Measurements from ENCODE around the gene AP3B1.
A peak's percentile ranks its signal among the peaks of the same experiment; 100 is the strongest.

The AP3B1 gene

GRCh38 chr5:78133423-78133822 is 161.1 kb downstream of the AP3B1 start:
- no peaks in the 10 kb centered on the region for H3K79me2 ChIP-seq (ENCODE audit: low read length)
- no peak overlapping the region for H2AFZ ChIP-seq (ENCODE audit: low read depth, low read length)
- no peak overlapping the region for H3K4me2 ChIP-seq (ENCODE audit: low read length)
- no peak overlapping the region for H3K4me3 ChIP-seq (ENCODE audit: low read length)
- no peaks in the 10 kb centered on the region for H3K4me1 ChIP-seq (ENCODE audit: low read length)
- H4K20me1 ChIP-seq (ENCODE audit: insufficient read depth, low read length): no peaks in the 10 kb centered on the region
- H3K9me3 ChIP-seq (ENCODE audit: insufficient read depth, low read length): no peaks in the 10 kb centered on the region
- H3K9ac ChIP-seq (ENCODE audit: low read length): no peak overlapping the region
- no peaks in the 10 kb centered on the region for H3K27me3 ChIP-seq (ENCODE audit: low read depth, low read length)
- no peak overlapping the region for H3K27ac ChIP-seq (ENCODE audit: low read length)
- TF ChIP-seq CTCF (IDR thresholded peaks at IDR 0.05; ENCODE audit: low read depth, low read length): no peak
- no peak for TF ChIP-seq EZH2phosphoT487 (IDR thresholded peaks at IDR 0.05; ENCODE audit: low read depth)
- no peaks in the 10 kb centered on the region for H3K36me3 ChIP-seq (replicated peaks; ENCODE audit: low read depth, low read length)

- Histone ChIP-seq H3K4me2 (ENCODE audit: low read length) (no peak overlapping the region), H3K4me1 (ENCODE audit: low read length) (no peaks in the 10 kb centered on the region), H3K27me3 (ENCODE audit: low read depth, low read length) (no peaks in the 10 kb centered on the region), H3K9ac (ENCODE audit: low read length) (no peak overlapping the region), H3K79me2 (ENCODE audit: low read length) (no peaks in the 10 kb centered on the region), H2AFZ (ENCODE audit: low read depth, low read length) (no peak overlapping the region), H3K9me3 (ENCODE audit: insufficient read depth, low read length) (no peaks in the 10 kb centered on the region), H3K36me3 (replicated peaks; ENCODE audit: low read depth, low read length) (no peaks in the 10 kb centered on the region), H3K27ac (ENCODE audit: low read length) (no peak overlapping the region), H3K4me3 (ENCODE audit: low read length) (no peak overlapping the region), H4K20me1 (ENCODE audit: insufficient read depth, low read length) (no peaks in the 10 kb centered on the region)
- TF ChIP-seq EZH2phosphoT487 (IDR thresholded peaks at IDR 0.05; ENCODE audit: low read depth) (no peak), CTCF (IDR thresholded peaks at IDR 0.05; ENCODE audit: low read depth, low read length) (no peak)
Observed at GRCh38 chr5:78132507-78132906, 162.0 kb downstream of the AP3B1 start.

- Histone ChIP-seq H3K4me3 (ENCODE audit: low read length) (no peak overlapping the region), H4K20me1 (ENCODE audit: insufficient read depth, low read length) (no peaks in the 10 kb centered on the region), H3K27me3 (ENCODE audit: low read depth, low read length) (no peaks in the 10 kb centered on the region), H3K9me3 (ENCODE audit: insufficient read depth, low read length) (no peaks in the 10 kb centered on the region), H3K36me3 (replicated peaks; ENCODE audit: low read depth, low read length) (no peaks in the 10 kb centered on the region), H3K9ac (ENCODE audit: low read length) (no peak overlapping the region), H3K4me1 (ENCODE audit: low read length) (no peaks in the 10 kb centered on the region), H2AFZ (ENCODE audit: low read depth, low read length) (no peak overlapping the region), H3K4me2 (ENCODE audit: low read length) (no peak overlapping the region), H3K27ac (ENCODE audit: low read length) (no peak overlapping the region), H3K79me2 (ENCODE audit: low read length) (no peaks in the 10 kb centered on the region)
- TF ChIP-seq EZH2phosphoT487 (IDR thresholded peaks at IDR 0.05; ENCODE audit: low read depth) (no peak), CTCF (IDR thresholded peaks at IDR 0.05; ENCODE audit: low read depth, low read length) (no peak)
Observed at GRCh38 chr5:78129597-78129996, 164.9 kb downstream of the AP3B1 start.

GRCh38 chr5:78127875-78128274 is 166.6 kb downstream of the AP3B1 start:
- no peaks in the 10 kb centered on the region for H3K27me3 ChIP-seq (ENCODE audit: low read depth, low read length)
- H3K9ac ChIP-seq (ENCODE audit: low read length): no peak overlapping the region
- no peaks in the 10 kb centered on the region for H3K79me2 ChIP-seq (ENCODE audit: low read length)
- TF ChIP-seq EZH2phosphoT487 (IDR thresholded peaks at IDR 0.05; ENCODE audit: low read depth): no peak
- TF ChIP-seq CTCF (IDR thresholded peaks at IDR 0.05; ENCODE audit: low read depth, low read length): peak; percentile 59
- no peaks in the 10 kb centered on the region for H4K20me1 ChIP-seq (ENCODE audit: insufficient read depth, low read length)
- no peak overlapping the region for H3K4me2 ChIP-seq (ENCODE audit: low read length)
- no peak overlapping the region for H3K4me3 ChIP-seq (ENCODE audit: low read length)
- H2AFZ ChIP-seq (ENCODE audit: low read depth, low read length): no peak overlapping the region
- no peak overlapping the region for H3K27ac ChIP-seq (ENCODE audit: low read length)
- no peaks in the 10 kb centered on the region for H3K36me3 ChIP-seq (replicated peaks; ENCODE audit: low read depth, low read length)
- no peaks in the 10 kb centered on the region for H3K4me1 ChIP-seq (ENCODE audit: low read length)
- no peaks in the 10 kb centered on the region for H3K9me3 ChIP-seq (ENCODE audit: insufficient read depth, low read length)

Data from OCI-LY3 (cell line).